ENCODE results near the gene TBL3. TPM values are rescaled to one million over a fixed set of nuclear protein-coding genes. Genes with fewer than 3 reads are reported as not detected.
A peak's percentile ranks its signal among the peaks of the same experiment; 100 is the strongest.
"Not testable (repeated sequence)": the region's sequence is repeated elsewhere in the genome, so short reads cannot be mapped to it uniquely, and the experiment has no call there.

Gene TBL3
- total RNA-seq, 1 donor from 2014 or later: 21.2 TPM

DNA sequence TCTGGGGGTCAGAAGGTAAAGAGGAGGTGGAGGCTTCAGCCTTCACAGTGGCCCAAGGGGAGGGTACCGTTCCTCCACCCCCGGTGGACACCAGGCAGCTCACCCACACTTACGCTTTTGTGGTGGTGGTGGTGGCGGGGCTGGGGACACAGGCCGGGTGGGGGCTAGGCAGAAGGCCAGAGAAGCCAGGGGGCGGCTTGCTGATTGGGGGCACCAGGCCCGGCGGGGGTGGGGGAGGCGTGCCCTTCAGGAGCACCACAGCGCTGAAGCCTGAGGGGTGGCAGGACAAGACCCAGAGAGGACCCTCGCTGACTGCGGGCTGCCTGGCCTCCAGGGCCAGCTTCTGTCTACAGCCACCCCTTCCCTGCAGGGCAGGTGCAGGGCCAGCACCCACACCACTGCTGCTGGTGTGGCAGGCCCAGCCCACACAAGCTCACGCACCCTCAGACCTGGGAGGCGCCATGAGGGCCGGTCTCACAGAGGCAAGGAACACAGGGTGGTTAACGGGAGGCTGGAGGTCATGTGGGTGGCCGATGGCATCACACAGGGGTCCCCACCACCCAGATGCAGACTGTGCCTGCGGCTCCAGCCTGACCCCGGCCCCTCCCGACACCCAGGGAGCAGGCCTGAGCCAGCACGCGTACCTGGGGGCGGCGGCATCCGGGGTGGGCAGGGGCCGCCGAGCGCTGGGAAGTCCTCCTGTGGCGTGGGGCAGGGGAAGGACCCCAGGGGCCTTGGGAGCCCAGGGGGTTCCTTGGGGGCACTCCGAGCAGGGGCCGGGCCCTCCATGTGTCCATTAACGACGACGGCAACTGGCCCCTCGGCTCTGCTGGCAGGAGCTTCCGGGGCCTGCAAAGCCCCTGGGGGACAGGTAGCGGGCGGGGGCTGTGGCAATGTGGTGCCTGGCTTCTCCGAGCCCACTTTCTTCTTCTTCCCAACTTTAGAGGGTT, 27.3 kb downstream of the TBL3 start:
- DNase-seq (ENCODE audit: low read depth in 2 of 2): no peak

DNA sequence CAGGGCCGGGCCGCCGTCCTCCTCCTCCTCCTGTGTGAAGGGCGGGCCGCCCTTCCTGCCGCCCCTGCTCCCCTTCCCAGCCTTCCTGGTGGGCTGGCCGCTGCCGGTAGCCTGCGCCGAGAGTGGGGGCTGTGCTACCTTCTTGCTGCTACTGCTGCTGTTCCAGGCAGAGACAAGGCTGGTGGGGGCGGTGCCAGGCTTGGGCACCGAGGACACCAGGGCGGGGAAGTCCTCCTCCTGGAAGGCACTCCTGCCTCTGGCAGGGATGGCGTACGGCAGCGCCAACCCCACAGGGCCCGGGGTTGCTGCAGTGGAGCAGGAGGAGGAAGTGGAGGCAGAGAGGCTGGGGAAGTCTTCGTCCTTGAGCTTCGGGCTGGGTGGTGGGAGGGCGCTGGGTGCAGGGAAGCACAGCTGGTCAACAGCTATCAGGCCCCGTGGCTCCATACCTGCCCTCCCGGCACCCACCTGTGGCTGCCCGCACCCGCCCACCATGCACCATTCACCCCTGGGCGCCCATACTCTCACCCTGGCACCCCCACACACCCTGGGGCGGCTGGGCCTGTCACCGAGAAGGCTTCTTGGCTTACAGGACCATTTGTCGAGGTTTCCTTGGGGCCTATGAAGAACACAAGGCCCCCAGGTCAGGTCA, 28.1 kb downstream of the TBL3 start:
- DNase-seq (ENCODE audit: low read depth in 2 of 2): no peak

DNA sequence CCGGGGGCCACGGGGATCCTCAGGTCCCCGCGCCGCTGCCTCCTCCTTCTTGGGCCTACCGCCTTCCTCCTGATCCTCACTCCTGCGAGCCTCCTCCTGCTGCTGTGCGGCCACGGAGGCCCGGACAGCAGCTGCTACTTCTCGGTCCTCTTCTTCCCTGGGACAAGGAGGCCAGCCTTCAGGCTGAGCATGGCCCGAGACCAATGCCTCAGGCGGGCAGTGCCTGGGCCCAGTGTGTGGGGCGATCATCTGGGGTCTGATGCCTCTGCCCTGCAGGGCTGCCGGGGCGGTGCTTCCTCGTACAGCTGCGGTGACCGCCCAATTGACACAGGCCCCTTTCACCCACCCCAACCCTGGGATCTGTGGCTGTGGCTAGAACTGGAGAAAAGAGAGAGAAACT, 29.2 kb downstream of the TBL3 start:
- no peak for DNase-seq (ENCODE audit: low read depth in 2 of 2)

DNA sequence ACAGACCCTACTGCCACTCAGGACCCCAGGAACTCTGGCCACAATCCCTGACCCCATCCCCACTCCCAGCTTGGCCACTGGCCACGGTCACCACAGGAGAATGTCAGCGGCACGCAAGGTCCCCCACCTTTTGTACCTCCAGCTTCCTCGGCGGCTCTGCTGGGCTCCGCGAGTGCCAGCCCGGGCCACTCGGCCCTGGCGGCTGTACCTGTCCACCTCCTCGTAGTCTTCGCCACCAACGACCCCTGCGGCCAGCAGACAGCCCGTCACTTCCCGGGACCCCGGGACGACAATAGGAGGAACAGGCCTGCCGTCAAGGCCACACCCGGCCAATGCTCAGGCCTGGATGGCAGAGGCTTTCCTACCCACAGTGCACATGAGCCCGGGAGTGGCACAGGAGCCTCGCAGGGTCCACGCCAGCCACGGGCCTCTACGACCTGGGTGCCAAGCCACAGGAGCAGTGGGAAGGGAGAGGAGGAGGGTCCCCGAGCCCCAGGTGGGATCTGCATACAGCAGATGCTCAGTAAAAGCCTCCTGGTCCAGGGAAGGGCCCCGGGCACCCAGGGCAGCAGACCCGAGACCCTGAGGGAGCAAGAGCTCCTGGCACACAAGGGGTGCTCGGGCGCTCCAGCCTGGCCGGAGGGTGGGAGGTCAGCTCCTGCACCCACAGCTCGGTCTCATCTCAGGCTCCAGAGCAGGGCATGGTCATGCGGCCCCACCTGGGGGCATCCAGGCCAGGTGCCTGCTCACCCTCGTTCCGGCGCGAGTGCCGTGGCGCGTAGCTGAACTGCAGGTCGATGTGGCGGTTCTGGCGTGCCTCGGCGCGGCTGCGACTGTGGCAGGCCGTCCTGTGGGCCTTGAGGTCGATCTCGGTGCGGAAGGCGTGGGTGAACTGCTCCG, 29.9 kb downstream of the TBL3 start:
- DNase-seq (ENCODE audit: low read depth in 2 of 2): no peak

DNA sequence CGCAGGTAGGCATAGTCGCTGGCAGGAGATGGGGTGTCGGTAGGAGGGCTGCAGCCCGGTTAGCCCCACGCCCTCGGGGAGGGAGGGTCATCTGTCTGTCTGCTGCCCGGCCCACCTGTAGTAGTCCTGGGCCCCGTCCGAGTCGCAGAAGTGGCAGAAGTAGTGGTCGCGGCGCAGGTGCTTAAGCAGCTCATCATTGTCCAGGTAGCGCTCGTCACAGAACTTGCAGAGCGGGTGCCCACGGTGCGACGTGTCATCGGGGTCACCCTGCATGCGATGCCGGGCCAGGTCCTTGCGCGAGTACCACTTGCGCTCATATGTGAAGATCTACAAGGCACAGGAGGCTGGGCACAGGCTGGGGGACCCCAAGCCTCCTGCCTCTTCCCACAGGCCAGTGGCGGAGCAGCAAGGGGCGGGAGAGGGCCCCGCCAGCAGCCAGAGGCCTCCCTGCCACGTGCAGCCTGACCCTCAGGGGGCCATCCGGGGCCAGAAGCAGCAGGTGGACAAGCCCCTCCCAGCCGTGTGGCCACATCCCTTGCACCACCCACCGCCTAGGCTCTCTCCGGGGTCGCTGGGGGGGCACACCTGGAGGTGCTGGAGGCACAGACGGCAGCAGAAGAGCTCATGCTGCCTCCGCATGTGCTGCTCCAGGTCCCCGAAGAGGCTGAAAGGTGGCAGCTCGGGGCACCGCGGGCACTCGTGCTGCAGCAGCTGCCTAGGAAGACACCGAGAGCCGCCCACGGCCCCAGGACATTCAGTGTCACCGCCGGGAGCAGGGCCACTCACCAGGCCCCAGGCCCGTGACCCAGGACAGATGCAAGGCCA, 30.8 kb downstream of the TBL3 start:
- DNase-seq (ENCODE audit: low read depth in 2 of 2): no peak

DNA sequence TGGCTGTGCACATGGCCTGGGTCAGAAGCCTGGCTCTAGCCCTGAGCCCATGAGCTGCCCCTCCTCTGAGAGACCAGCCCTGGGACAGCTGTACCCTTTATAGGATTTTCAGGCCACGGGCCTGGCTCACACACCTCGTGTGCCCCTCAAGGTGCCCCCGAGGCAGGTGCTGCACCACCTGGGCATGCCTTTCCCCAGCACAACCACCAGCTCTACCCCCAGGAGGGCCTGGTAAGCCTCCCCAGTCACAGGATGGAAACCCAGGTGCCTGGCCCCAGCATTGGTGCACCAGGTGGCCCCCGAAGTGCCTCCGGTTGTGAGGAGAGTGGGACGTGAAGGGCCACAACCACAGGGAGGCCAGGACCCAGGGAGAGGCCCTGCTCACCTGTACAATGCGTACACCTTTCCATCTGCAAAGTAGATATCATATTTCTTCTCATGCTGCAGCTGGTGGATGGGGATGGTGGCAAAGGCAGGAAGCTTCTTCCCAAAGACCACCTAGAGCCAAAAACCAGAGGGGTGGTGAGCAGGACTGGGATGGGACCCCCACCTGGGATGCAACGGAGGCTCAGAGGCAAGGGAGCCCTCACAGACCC, 31.5 kb downstream of the TBL3 start:
- no peak for DNase-seq (ENCODE audit: low read depth in 2 of 2)

DNA sequence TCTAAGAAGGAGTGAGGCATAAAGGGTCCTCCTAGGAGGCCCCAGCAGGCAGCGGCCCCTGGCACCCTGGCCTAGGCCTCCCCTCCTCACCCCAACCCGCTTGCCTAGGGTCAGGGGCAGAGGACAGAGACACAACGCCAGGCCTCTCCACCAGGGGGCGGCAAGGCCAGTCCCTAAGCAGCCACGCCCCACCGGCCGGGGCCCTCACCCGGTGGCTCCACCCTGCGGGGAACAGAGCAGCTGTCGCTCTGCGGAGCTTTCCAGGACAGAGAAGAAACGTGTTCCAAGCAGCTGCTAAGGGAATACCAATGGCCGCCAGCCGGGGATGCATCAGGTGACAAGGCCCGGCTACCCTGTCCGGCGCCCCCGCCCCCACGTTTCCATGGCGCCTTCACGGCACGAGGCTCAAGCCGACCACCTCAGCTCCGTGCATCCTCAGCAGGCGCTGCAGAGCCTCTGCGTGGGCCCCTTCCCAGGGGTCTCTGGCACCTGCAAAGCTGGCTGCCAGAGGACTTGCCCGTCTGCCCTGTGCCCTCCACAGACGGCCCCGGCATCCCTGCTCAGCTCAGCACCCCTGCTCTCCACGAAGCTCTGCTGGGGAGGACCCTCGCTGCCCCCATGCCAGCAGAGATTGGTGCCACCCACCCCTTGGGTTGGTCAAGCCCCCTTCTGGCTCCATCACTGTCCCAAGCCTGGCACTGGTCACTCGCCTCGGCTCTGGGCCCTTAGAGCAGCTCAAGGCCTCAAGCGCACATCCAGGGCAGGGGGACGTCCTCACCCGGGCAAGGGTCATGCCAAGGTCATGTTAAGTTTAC, 32.2 kb downstream of the TBL3 start:
- DNase-seq (ENCODE audit: low read depth in 2 of 2): peak; percentile 86 to 91

DNA sequence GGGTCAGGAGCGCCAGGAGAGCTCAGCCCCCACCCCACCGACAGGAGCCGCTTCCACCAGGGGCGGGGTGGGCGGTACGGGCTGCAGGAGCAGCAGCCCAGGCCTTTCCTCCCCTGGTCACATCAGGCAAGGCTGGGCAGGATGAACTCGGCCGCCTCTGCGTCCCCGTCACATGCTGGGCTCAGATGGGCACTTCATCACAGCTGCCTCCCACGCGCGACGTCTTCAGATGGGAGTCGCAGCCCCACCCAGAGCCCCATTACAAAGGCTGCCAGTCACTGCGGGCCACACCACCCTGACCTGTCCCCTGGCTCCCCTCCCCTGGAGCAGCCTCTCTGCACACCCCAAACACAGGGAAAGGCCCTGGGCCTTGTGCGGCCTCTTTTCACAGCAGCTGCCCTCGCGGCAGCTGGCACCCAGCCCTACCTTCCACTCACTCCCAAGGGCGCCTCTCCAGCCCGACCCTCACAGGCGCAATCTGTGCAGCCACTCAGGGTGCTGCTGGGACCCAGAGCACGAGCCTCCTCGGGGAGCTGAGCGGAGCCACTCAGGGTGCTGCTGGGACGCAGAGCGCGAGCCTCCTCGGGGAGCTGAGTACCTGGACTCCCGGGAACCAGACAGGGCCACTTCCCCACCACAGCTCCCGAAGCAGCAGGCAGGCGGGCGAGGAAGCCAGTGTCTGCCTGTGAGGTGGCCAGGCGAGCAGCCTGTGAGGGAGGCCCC, 33.1 kb downstream of the TBL3 start:
- peak in 1 of 2 donors; percentile 28 for DNase-seq (ENCODE audit: low read depth in 2 of 2)

DNA sequence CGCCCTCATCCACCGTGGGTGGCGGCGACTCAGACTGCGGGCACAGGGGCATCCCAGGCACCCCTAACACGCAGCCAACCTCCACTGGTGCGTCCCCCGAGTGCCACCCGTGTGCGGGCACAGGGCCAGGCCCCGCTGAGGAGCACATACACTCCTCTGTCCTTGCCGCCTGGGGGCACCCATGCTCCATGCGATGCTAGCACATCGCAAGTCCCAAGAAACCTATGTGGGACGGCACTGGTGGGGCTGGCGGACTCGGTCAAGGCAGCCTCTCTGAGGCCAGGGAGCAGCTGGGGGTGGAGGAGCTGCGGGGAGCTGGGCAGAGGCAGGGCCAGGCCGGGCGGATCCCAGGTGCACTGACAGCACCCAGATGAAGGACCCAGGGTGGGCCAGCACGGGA, 33.8 kb downstream of the TBL3 start:
- peak in 1 of 2 donors; percentile 81 for DNase-seq (ENCODE audit: low read depth in 2 of 2)

DNA sequence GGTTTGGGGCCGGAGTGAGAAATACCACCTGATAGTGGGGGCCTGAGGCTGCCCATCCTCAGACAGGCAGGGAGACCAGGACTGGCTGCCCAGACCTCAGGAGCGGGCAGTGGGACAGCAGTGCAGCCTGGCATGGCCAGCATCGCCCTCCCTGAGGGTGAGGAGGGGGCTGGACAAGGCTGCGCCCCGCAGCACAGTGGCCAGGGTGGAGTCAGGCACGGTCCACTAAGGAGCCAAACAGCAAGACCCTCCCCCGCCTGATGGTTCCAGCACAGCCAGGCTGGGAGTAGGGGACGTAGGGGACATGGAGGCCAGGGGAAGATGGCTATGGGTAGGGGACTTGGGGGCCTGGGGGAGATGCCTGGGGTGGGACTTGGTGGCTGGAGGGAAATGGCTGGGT, 34.5 kb downstream of the TBL3 start:
- no peak for DNase-seq (ENCODE audit: low read depth in 2 of 2)

DNA sequence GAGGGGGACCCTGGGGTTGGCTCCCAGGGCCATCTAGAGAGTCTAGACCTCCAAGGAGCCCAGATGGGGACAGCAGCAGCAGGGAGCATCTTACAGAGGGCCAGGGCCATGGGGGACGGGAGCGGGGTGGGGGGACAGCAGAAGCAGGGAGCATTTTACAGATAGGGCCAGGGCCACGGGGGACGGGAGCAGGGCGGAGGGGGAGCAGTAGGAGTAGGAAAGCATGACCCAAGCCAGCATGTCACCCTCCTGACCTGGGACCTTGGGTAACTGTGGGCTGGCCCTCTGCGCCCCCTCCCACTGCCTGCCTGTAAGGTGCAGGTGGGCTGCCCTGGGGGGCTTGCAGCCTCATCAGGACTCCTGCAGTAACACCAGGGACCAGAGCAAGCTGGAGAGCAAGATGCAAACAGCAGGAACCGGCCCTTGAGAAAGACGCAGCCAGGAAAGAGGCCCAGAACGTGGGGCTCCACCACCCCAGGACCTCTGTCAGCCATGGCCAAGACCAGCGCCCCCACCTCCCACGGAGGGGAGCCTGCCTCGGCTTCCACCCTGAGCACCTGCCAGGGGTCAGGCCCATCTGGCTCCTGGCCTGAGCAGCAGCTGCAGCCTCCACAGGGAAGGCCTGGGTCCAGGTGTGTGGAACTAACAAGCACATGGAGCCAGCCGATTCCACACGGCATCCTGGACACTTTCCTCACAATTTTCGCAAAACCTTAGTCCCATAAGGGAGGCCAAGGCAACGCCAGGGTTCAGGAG, 35.4 kb downstream of the TBL3 start:
- no peak for DNase-seq (ENCODE audit: low read depth in 2 of 2)

DNA sequence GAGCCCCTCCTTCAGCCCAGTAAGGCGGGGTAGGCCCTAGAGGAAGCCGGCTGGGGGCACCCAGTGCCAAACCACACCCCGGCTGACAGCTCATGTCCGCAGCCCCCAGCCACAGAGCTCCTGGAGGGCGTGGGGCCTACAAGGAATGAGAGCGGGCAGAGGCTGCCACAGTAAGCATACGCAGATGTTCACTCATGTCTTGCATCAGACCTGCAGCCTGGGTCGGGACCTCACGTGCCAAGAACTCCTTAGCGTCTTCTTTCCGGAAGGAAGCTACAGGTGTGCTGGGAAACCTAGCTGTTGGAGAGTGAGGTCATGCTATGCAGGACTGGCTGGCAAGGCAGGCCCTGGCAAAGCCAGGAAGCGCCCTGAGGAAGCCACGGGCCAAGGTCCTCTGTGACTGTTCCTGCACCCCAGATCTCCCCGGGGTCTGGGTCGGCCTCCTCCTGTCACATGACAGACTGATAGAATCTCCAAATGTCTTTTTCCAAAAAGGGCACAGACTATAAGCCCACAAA, 36.2 kb downstream of the TBL3 start:
- DNase-seq (ENCODE audit: low read depth in 2 of 2): peak in 1 of 2 donors; percentile 69

DNA sequence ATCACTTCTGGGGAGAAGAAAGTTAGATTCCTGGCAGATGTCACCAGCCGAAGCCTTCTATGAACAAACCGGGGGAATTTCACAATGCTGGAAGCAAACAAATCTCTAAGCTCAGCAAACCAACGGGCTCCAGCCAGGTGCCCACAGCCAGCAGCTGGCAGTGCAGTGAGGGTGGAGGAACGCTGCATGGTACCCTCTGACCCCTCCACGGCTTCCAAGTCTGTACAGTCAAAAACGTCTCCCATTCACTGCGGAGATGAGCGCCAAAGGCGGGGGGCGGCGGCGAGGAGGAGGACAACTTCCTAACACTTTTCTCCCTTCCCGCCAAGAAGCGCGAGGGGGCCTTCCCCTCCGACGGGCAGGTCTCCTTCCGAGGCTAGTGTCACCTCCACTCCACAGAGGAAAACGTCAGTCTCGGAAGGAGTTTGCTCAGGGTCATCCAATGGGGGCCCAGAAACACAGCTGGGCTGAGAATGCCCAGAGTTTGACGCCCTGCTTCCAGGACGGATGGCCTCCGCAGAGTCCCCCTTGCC, 36.8 kb downstream of the TBL3 start:
- DNase-seq (ENCODE audit: low read depth in 2 of 2): peak in 1 of 2 donors; percentile 26

DNA sequence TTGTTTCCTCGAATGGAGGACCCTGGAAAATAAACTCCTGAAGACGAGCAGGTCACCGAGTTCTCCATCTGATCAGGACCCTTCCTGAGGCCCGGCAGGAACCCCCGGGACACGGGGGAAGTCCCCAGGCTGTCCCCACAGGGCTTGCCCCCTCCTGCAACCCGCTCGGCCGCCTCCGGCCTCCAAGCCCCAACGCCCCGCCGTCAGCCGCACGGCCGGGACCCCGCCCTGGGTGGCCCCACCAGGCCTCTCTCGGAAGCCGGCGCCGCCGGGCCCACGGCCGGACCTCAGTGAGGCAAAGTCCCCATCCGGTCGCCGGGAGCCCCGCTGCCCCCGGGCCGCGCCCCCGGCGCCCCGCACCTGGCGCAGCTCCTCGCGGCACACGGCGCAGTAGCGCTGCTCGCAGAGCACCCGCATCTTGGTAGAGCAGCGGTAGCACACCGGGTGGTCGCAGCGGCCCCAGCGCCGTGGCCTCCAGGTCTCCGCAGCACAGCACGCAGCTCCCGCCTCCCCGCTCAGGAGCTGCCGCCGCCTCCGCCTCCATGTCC, 37.4 kb downstream of the TBL3 start:
- no peak for DNase-seq (ENCODE audit: low read depth in 2 of 2)

DNA sequence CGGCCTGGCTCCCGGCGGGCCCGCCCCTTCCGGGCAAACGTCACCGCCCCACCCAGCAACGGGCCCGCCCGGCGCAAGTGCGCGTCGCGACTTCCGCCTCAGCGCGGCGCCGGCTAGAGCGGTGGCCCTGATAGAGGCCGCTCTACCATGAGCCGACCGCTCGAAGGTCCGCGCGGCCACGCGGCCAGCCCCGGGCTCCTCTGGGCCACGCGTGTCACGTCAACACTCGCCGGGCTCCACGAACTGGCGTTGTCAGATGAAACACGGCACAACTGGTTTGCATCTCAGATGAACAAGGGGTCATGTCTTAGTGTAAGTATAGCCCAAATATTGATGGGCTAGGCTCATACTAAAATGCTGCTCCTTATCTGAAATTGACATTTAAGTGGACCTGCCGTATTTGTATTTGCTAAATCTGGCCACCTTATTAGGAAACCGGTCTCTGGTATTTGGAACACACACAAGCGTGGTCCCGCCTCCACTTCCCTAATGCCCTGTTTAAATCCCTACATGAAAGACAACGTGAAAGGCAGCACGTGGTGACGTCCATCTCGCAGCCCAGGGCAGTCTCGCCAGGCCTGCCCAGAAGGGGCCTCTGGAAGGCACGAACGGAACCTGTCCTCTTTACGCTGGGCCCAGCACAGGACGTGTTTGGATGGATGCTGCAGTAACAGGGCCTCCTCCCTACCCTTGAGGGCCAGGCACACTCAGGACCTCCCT, 38.1 kb downstream of the TBL3 start, which contains the start of gene ZNF598:
Gene ZNF598, minus strand, starts transcription at position 31 of the 720 bp plus-strand sequence.
- peak; percentile 90 to 93 for DNase-seq (ENCODE audit: low read depth in 2 of 2)

DNA sequence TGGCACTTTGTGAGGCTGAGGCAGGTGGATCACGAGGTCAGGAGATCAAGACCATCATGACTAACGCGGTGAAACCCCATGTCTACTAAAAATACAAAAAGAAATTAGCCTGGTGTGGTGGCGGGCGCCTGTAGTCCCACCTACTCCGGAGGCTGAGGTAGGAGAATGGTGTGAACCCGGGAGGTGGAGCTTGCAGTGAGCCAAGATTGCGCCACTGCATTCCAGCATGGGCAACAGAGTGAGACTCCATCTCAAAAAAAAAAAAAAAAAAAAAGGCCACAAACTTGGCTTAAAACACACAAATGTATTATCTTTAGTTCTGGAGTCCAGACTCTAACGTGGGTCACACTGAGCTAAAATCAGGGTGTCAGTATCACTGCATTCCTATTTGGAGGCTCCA, 39.9 kb downstream of the TBL3 start:
- not testable (repeated sequence) for DNase-seq (ENCODE audit: low read depth in 2 of 2)

DNA sequence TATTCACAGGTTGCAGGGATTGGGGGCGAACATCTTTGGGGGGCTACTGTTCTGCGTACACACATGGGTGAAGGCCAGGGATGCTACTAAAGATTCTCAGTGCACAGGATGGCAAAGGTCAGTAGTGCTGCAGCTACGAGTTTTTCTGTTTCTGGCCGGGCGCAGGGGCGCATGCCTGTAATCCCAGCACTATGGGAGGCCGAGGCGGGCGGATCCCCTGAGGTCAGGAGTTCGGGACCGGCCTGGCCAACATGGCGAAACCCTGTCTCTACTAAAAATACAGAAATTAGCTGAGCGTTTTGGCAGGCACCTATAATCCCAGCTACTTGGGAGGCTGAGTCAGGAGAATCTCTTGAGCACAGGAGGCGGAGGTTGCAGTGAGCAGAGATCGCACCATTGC, 41.7 kb downstream of the TBL3 start:
- DNase-seq (ENCODE audit: low read depth in 2 of 2): no peak
